ENCODE data around the gene SMAD9. TPM values are rescaled to one million over a fixed set of nuclear protein-coding genes. Genes with fewer than 3 reads are reported as not detected.

SMAD9 gene
- total and polyA plus RNA-seq, 2 donors (not counting 1 experiment from before 2014, with no cell fraction given): 3.5 to 4.8 TPM

DNA sequence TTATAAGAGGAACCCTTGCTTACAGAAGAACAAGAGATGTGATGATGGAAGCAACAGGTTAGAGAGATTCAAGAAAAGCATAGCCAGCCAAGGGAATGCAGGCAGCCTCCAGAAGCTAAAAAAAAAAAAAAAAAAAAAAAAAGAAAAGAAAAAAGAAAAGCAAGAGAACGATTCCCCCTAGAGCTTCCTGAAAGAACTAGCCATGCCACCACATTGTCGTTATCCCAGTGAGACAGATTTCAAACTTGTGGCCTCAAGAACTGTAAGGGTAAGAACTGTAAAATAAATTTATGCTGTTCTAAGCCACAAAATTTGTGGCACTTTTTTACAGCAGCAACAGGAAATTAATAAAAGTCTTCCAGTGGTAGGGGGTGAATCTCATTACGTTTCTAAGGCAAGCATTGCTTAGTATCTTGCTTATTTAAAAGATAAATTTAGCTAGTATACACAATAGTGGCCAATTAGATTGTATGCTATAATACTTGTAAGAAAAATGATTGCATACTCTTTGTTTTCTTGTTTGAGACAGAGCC lies 79.3 kb downstream of the SMAD9 start:
- no peak for DNase-seq (ENCODE audit: low read depth in 2 of 2)

DNA sequence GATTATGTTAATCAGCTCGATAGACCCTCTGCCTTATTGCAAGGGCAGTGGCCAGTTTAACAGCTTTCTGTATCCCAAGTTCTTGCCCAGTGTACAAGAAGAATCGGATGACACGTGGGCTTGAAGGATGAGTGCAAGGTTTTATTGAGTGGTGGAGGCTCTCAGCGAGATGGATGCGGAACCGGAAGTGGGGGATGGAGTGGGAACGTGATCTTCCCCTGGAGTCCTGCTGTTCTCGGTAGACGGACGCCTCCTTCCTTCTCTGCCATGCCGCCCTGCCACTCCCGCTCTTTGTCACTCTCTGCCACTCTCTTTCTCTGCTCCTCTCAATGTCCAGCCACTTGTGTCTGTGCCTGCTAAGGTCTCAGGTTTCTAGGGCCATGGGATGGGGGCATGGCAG lies 80.1 kb downstream of the SMAD9 start:
- Histone ChIP-seq H3K79me2 (ENCODE audit: control insufficient read depth, insufficient read depth, low read length) (no peaks in the 10 kb centered on the region), H2AFZ (ENCODE audit: low read length) (no peak overlapping the region), H3K27ac (ENCODE audit: insufficient read depth, low read length) (no peak overlapping the region), H3K4me1 (ENCODE audit: control insufficient read depth, extremely low read depth, insufficient read depth, low read length) (no peaks in the 10 kb centered on the region), H3K9me3 (ENCODE audit: control insufficient read depth, insufficient read depth, low read depth, low read length) (no peaks in the 10 kb centered on the region), H3K9ac (ENCODE audit: insufficient read depth, low read length) (no peak overlapping the region), H3K36me3 (ENCODE audit: control insufficient read depth, insufficient read depth, low read length) (no peaks in the 10 kb centered on the region), H4K20me1 (ENCODE audit: control insufficient read depth, extremely low read depth, insufficient read depth, low read length) (no peaks in the 10 kb centered on the region), H3K4me2 (ENCODE audit: extremely low read depth, insufficient read depth, low read length) (no peak overlapping the region), H3K27me3 (ENCODE audit: control insufficient read depth, insufficient read depth, low read length) (no peaks in the 10 kb centered on the region), H3K4me3 (replicated peaks in 1 of 4; ENCODE audit: control extremely low read depth in 1 of 4, insufficient read depth in 1 of 4, low read depth in 3 of 4, low read length in 4 of 4) (no peak overlapping the region)
- TF ChIP-seq, protein P1, sequence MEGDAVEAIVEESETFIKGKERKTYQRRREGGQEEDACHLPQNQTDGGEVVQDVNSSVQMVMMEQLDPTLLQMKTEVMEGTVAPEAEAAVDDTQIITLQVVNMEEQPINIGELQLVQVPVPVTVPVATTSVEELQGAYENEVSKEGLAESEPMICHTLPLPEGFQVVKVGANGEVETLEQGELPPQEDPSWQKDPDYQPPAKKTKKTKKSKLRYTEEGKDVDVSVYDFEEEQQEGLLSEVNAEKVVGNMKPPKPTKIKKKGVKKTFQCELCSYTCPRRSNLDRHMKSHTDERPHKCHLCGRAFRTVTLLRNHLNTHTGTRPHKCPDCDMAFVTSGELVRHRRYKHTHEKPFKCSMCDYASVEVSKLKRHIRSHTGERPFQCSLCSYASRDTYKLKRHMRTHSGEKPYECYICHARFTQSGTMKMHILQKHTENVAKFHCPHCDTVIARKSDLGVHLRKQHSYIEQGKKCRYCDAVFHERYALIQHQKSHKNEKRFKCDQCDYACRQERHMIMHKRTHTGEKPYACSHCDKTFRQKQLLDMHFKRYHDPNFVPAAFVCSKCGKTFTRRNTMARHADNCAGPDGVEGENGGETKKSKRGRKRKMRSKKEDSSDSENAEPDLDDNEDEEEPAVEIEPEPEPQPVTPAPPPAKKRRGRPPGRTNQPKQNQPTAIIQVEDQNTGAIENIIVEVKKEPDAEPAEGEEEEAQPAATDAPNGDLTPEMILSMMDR (conservative IDR thresholded peaks at IDR 0.05 in 1 of 2, IDR thresholded peaks at IDR 0.05 in 1 of 2; ENCODE audit: low read depth in 1 of 2, low read length in 2 of 2): no peak
- no peak for TF ChIP-seq EZH2 (IDR thresholded peaks at IDR 0.05; ENCODE audit: low read length, missing control alignments)
- DNase-seq (ENCODE audit: low read depth in 2 of 2): no peak

More for the DNA sequence above, 79.3 kb downstream of the SMAD9 start:
- no peaks in the 10 kb centered on the region for H3K27me3 ChIP-seq (ENCODE audit: control insufficient read depth, insufficient read depth, low read length)
- no peaks in the 10 kb centered on the region for H3K9me3 ChIP-seq (ENCODE audit: control insufficient read depth, insufficient read depth, low read depth, low read length)
- no peak for TF ChIP-seq EZH2 (IDR thresholded peaks at IDR 0.05; ENCODE audit: low read length, missing control alignments)
- TF ChIP-seq, protein P1 (conservative IDR thresholded peaks at IDR 0.05 in 1 of 2, IDR thresholded peaks at IDR 0.05 in 1 of 2; ENCODE audit: low read depth in 1 of 2, low read length in 2 of 2): peak in 1 of 2 donors; percentile 1
- H3K4me2 ChIP-seq (ENCODE audit: extremely low read depth, insufficient read depth, low read length): no peak overlapping the region
- no peak overlapping the region for H2AFZ ChIP-seq (ENCODE audit: low read length)
- H3K79me2 ChIP-seq (ENCODE audit: control insufficient read depth, insufficient read depth, low read length): no peaks in the 10 kb centered on the region
- H3K27ac ChIP-seq (ENCODE audit: insufficient read depth, low read length): no peak overlapping the region
- H3K36me3 ChIP-seq (ENCODE audit: control insufficient read depth, insufficient read depth, low read length): no peaks in the 10 kb centered on the region
- H3K4me3 ChIP-seq (replicated peaks in 1 of 4; ENCODE audit: control extremely low read depth in 1 of 4, insufficient read depth in 1 of 4, low read depth in 3 of 4, low read length in 4 of 4): no peak overlapping the region
- no peaks in the 10 kb centered on the region for H3K4me1 ChIP-seq (ENCODE audit: control insufficient read depth, extremely low read depth, insufficient read depth, low read length)
- H3K9ac ChIP-seq (ENCODE audit: insufficient read depth, low read length): no peak overlapping the region
- H4K20me1 ChIP-seq (ENCODE audit: control insufficient read depth, extremely low read depth, insufficient read depth, low read length): no peaks in the 10 kb centered on the region

DNA sequence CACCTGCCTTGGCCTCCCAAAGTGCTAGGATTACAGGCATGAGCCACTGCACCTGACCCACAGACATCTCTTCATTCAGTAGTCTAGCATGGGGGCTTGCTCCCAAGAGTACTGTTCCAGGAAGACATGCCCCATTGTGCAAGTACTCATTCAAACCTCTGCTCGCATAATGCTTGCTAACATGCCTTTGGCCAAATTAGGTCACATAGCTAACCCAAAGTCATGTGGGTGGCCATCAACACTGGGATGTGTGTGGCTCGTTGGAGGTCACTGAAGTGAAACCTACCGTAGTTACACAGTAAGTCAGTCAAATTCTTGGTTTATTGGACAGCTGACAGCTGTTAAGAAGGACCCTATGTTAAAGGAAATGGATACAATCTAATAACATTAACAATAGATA lies 80.8 kb downstream of the SMAD9 start:
- no peak overlapping the region for H3K4me3 ChIP-seq (replicated peaks in 1 of 4; ENCODE audit: control extremely low read depth in 1 of 4, insufficient read depth in 1 of 4, low read depth in 3 of 4, low read length in 4 of 4)
- no peaks in the 10 kb centered on the region for H3K36me3 ChIP-seq (ENCODE audit: control insufficient read depth, insufficient read depth, low read length)
- H3K79me2 ChIP-seq (ENCODE audit: control insufficient read depth, insufficient read depth, low read length): no peaks in the 10 kb centered on the region
- H3K4me2 ChIP-seq (ENCODE audit: extremely low read depth, insufficient read depth, low read length): no peak overlapping the region
- no peaks in the 10 kb centered on the region for H3K9me3 ChIP-seq (ENCODE audit: control insufficient read depth, insufficient read depth, low read depth, low read length)
- H3K27me3 ChIP-seq (ENCODE audit: control insufficient read depth, insufficient read depth, low read length): no peaks in the 10 kb centered on the region
- TF ChIP-seq EZH2 (IDR thresholded peaks at IDR 0.05; ENCODE audit: low read length, missing control alignments): no peak
- TF ChIP-seq, protein P1 (conservative IDR thresholded peaks at IDR 0.05 in 1 of 2, IDR thresholded peaks at IDR 0.05 in 1 of 2; ENCODE audit: low read depth in 1 of 2, low read length in 2 of 2): no peak
- H3K27ac ChIP-seq (ENCODE audit: insufficient read depth, low read length): no peak overlapping the region
- no peak overlapping the region for H2AFZ ChIP-seq (ENCODE audit: low read length)
- no peak overlapping the region for H3K9ac ChIP-seq (ENCODE audit: insufficient read depth, low read length)
- no peaks in the 10 kb centered on the region for H4K20me1 ChIP-seq (ENCODE audit: control insufficient read depth, extremely low read depth, insufficient read depth, low read length)
- no peaks in the 10 kb centered on the region for H3K4me1 ChIP-seq (ENCODE audit: control insufficient read depth, extremely low read depth, insufficient read depth, low read length)
- no peak for DNase-seq (ENCODE audit: low read depth in 2 of 2)
